Osteoblast (primary cell): ENCODE data around the gene ACTL7B. TPM values are rescaled to one million over a fixed set of nuclear protein-coding genes. Genes with fewer than 3 reads are reported as not detected.
"Not testable (repeated sequence)": the region's sequence is repeated elsewhere in the genome, so short reads cannot be mapped to it uniquely, and the experiment has no call there.

Experiments
- DNase-seq: peaks from one replicate; pipeline ENCODE4 v3.0.0; 2011; ENCODE audit warnings: low spot score, mixed read lengths; ENCODE audit not compliant: insufficient read length; ENCODE audit errors: missing footprints
- H2AFZ ChIP-seq: 2 replicates; pipeline ENCODE4 v1.6.0; 2011; ENCODE audit warnings: mild to moderate bottlenecking, low read length
- H3K27ac ChIP-seq: 2 replicates; pipeline ENCODE4 v1.5.1; 2011; ENCODE audit warnings: mild to moderate bottlenecking, low read depth, low read length, moderate library complexity
- H3K27me3 ChIP-seq: 2 replicates; pipeline ENCODE4 v1.6.0; 2012; ENCODE audit warnings: mild to moderate bottlenecking, control low read depth, inconsistent platforms, low read length, moderate library complexity; ENCODE audit not compliant: insufficient read depth
- H3K36me3 ChIP-seq: 2 replicates; pipeline ENCODE4 v1.5.1; 2011; ENCODE audit warnings: mild to moderate bottlenecking, low read length, control low read depth, moderate library complexity; ENCODE audit not compliant: insufficient read depth
- H3K4me1 ChIP-seq: 2 replicates; pipeline ENCODE4 v1.5.1; 2011; ENCODE audit warnings: mild to moderate bottlenecking, low read length, control low read depth, moderate library complexity; ENCODE audit not compliant: insufficient read depth
- H3K4me2 ChIP-seq: 2 replicates; pipeline ENCODE4 v1.6.0; 2011; ENCODE audit warnings: mild to moderate bottlenecking, low read length; ENCODE audit not compliant: insufficient read depth
- H3K4me3 ChIP-seq: fragments of 200-600 bp; sonication (generic); 3 replicates; pipeline ENCODE4 v1.5.1; 2012; ENCODE audit warnings: mild to moderate bottlenecking, low read length, inconsistent platforms; ENCODE audit not compliant: insufficient read depth
- H3K79me2 ChIP-seq: 2 replicates; pipeline ENCODE4 v1.6.0; 2012; ENCODE audit warnings: mild to moderate bottlenecking, low read length, control low read depth, inconsistent platforms; ENCODE audit not compliant: insufficient read depth
- H3K9me3 ChIP-seq: 2 replicates; pipeline ENCODE4 v1.5.1; 2011; ENCODE audit warnings: low read depth, low read length, control low read depth
- H4K20me1 ChIP-seq: 2 replicates; pipeline ENCODE4 v1.6.0; 2012; ENCODE audit warnings: mild to moderate bottlenecking, low read length, control low read depth; ENCODE audit not compliant: insufficient read depth
- CTCF ChIP-seq: IDR thresholded peaks from 2 replicates; pipeline ENCODE4 v1.5.1; 2011; ENCODE audit warnings: mild to moderate bottlenecking, low read depth, low read length, moderate library complexity; ENCODE audit errors: extremely low read depth
- total RNA-seq: library from RNA; depleted of rRNA; stranded (reverse); fragments of >200 nt; gene quantifications from 2 replicates; pipeline ENCODE4 v1.2.3, GENCODE V29; 2012

Gene ACTL7B
- total RNA-seq, 1 donor: not detected

DNA sequence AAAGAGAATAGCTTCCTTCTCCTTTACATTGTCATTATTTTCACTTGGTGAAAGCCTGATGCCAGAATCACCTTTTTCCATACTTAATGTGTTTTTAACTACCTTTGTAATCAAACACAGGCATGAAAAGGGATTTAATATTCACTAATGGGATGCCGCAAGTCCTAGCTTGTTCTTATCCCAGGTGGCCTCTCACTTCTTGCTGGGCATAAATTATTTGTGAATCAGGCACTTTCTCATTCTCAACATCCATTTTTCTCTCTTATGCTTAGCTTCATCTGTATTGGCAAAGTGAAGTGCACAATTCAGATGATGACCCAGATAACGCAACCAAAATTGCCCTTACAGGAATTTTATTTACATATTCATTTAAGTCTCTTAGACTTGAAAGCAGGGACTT, 10.9 kb downstream of the ACTL7B start:
- Histone ChIP-seq H3K27ac (no peak overlapping the region), H3K4me3 (no peak overlapping the region), H3K27me3 (peaks cover 13% of the 10 kb centered on the region), H3K36me3 (no peaks in the 10 kb centered on the region), H3K4me1 (no peaks in the 10 kb centered on the region), H4K20me1 (no peaks in the 10 kb centered on the region), H3K4me2 (no peak overlapping the region), H3K79me2 (no peaks in the 10 kb centered on the region), H2AFZ (no peak overlapping the region), H3K9me3 (no peaks in the 10 kb centered on the region)
- DNase-seq: no peak
- no peak for TF ChIP-seq CTCF

DNA sequence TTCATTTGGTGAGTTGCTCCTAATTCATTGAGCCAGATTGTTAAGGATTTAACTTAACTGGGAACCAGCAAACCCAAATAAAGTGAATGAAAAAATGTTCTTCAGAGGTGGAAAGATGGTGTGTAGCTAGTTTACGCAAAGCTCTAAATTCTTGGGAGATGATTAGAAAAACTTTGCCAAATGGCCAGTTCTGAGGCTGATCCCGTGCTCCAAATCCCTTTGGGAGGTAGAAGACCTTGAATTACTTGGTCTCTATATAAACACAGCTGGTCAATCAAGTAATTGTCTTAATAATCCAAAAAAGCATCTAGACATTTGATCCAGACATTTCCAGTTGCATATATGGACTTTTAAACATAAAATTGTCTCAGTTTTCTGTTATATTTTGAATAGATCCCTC, 11.4 kb downstream of the ACTL7B start:
- H4K20me1 ChIP-seq: no peaks in the 10 kb centered on the region

DNA sequence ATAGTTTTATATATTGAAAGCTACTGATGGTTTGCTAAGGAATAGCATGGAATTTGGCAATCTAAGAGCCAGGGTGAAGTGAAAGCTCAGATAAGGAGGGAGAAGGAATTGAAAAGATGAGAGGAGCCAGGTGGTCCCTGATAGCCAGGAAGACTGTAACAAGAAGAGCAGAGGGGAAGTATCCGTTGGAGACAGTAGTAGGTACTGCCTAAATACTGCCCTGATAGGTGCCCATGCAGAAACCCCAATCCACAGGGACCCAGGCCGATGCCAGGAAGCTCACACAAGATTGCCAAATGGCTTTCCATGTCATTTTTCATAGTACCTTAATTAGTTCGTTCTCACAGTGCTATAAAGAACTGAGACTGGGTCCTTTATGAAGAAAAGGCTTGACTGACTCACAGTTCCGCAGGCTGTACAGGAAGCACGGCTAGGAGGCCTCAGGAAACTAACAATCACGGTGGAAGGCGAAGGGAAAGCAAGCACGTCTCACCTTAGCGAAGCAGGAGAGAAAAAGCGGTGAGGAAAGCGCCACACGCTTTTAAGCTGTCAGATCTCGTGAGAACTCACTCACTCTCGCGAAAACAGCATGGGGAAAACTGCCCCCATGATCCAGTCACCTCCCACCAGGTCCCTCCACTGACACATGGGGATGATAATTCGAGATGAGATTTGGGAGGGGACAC, 13.0 kb downstream of the ACTL7B start:
- Histone ChIP-seq H3K9me3 (no peaks in the 10 kb centered on the region), H4K20me1 (no peaks in the 10 kb centered on the region), H3K27me3 (peaks cover 13% of the 10 kb centered on the region), H3K4me2 (no peak overlapping the region), H3K79me2 (no peaks in the 10 kb centered on the region), H2AFZ (no peak overlapping the region), H3K36me3 (no peaks in the 10 kb centered on the region), H3K27ac (no peak overlapping the region), H3K4me1 (no peaks in the 10 kb centered on the region), H3K4me3 (no peak overlapping the region)
- TF ChIP-seq CTCF: no peak
- DNase-seq: no peak

More for the DNA sequence above, 11.4 kb downstream of the ACTL7B start:
- no peak overlapping the region for H3K4me2 ChIP-seq
- no peak for DNase-seq
- H2AFZ ChIP-seq: no peak overlapping the region
- no peak overlapping the region for H3K4me3 ChIP-seq
- H3K9me3 ChIP-seq: no peaks in the 10 kb centered on the region
- H3K27me3 ChIP-seq: peaks cover 13% of the 10 kb centered on the region
- no peak overlapping the region for H3K27ac ChIP-seq
- no peaks in the 10 kb centered on the region for H3K79me2 ChIP-seq
- no peaks in the 10 kb centered on the region for H3K36me3 ChIP-seq
- no peaks in the 10 kb centered on the region for H3K4me1 ChIP-seq
- TF ChIP-seq CTCF: no peak

DNA sequence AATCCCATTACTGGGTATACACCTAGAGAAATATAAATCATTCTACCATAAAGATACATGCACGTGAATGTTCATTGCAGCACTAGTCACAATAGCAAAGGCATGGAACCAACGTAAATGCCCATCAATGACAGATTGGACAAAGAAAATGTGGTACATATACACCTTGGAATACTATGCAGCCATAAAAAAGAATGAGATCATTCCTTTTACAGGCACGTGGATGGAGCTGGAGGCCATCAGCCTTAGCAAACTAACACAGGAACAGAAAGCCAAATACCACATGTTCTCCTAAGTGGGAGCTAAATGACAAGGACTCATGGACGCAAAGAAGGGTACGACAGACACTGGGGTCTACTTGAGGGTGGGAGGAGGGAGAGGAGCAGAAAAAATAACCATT, 16.2 kb downstream of the ACTL7B start:
- H2AFZ ChIP-seq, H3K36me3 ChIP-seq, H3K79me2 ChIP-seq, H3K27me3 ChIP-seq, DNase-seq, H4K20me1 ChIP-seq, H3K4me3 ChIP-seq, H3K4me2 ChIP-seq, H3K9me3 ChIP-seq, H3K27ac ChIP-seq, H3K4me1 ChIP-seq: not testable (repeated sequence)
